ENCODE measurements around the gene RANBP9.

DNA sequence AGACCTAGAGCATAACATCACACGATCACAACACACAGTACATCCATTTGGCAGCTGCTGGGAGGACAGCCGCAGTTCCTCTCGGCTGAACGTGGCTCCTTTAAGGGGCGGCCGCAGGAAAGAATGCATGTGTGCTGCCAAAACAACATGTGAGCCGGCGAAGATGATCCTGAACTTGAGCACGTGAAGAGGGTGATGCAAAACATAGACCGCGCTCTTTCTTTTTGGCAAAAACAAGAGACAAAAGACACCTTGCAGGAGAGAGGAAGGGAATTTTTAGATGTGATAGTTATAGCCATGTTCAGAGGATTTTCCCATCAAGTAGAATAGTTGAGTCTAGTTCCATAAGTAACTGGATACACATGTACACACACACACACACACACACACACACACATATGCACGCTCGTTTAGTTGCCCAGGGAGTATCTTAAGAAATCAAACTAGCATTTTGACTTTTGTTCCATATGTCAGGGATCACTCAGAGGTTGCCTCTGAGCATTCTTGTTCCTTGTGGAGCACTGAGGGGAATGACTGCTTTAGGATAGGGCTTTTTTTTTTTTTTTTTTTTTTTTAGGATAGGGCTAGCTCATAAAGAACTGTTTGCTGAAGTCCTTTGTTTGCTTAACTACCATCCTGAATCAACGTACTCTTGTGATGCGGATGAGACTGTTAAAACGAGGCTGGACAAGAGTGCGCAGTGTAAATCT is 21.7 kb upstream of the RANBP9 start:
- TF ChIP-seq POLR2AphosphoS5 (IDR thresholded peaks at IDR 0.05; ENCODE audit: insufficient read depth, low read depth, low read length) (no peak), POLR2A (IDR thresholded peaks at IDR 0.05; ENCODE audit: low read depth, low read length) (no peak)
- TF ChIP-seq, protein P1, sequence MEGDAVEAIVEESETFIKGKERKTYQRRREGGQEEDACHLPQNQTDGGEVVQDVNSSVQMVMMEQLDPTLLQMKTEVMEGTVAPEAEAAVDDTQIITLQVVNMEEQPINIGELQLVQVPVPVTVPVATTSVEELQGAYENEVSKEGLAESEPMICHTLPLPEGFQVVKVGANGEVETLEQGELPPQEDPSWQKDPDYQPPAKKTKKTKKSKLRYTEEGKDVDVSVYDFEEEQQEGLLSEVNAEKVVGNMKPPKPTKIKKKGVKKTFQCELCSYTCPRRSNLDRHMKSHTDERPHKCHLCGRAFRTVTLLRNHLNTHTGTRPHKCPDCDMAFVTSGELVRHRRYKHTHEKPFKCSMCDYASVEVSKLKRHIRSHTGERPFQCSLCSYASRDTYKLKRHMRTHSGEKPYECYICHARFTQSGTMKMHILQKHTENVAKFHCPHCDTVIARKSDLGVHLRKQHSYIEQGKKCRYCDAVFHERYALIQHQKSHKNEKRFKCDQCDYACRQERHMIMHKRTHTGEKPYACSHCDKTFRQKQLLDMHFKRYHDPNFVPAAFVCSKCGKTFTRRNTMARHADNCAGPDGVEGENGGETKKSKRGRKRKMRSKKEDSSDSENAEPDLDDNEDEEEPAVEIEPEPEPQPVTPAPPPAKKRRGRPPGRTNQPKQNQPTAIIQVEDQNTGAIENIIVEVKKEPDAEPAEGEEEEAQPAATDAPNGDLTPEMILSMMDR (IDR thresholded peaks at IDR 0.05; ENCODE audit: extremely low read depth in 1 of 2, insufficient read depth in 1 of 2, low read depth in 1 of 2, low read length in 2 of 2) = no peak

All from endothelial cell of umbilical vein (primary cell).